SK-N-MC (cell line): ENCODE results near the gene PSEN1.

Experiments
- EZH2 ChIP-seq: fragments of 200-600 bp; sonication (generic); IDR thresholded peaks from one replicate; pipeline ENCODE4 v1.6.1; 2017; ENCODE audit warnings: antibody characterized with exemption
- POLR2AphosphoS5 ChIP-seq: IDR thresholded peaks from 2 replicates; pipeline ENCODE4 v1.6.1; 2012; ENCODE audit warnings: mild to moderate bottlenecking, low read depth, low read length, borderline replicate concordance

DNA sequence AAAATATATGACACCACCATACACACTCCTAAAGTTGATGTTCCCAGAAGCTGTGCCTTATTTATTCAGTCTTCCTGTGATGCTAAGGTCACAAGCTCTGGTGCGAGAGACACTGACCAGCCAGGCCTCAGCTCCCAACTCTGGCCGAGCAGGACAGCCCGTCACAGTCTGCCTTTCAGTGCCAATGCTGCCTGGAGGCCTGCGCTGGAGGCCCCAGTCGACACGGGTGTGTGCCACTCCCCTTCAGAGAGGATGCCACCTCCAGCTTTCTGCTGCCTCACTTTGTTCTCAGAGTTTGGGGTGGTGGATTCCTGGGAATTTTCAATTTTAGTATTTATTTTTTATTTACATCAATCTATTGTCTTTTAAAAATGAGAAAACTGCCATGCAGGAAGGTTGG is 93.7 kb downstream of the PSEN1 start:
- TF ChIP-seq POLR2AphosphoS5, result no peak
- TF ChIP-seq EZH2, result no peak
